ENCODE results near the gene TRRAP.

TRRAP gene

GRCh38 chr7:98997846-98998245 lies 119.5 kb downstream of the TRRAP start:
- Histone ChIP-seq H3K36me3 (ENCODE audit: low read depth) (peaks cover 66% of the 10 kb centered on the region), H3K27me3 (ENCODE audit: insufficient read depth, poor library complexity, severe bottlenecking) (no peaks in the 10 kb centered on the region), H3K4me3 (ENCODE audit: severe bottlenecking) (no peak overlapping the region), H3K9me3 (ENCODE audit: severe bottlenecking) (no peaks in the 10 kb centered on the region), H3K27ac (ENCODE audit: poor library complexity, severe bottlenecking) (no peak overlapping the region), H3K4me1 (ENCODE audit: insufficient read depth, poor library complexity, severe bottlenecking) (no peaks in the 10 kb centered on the region)
- ATAC-seq (ENCODE audit: low read depth): no peak
- no peak for DNase-seq (ENCODE audit: low spot score)
- no peak for TF ChIP-seq CTCF (IDR thresholded peaks at IDR 0.05; ENCODE audit: poor library complexity, severe bottlenecking)

- DNase-seq (ENCODE audit: low spot score): no peak
- Histone ChIP-seq H3K36me3 (ENCODE audit: low read depth) (peaks cover 59% of the 10 kb centered on the region), H3K4me3 (ENCODE audit: severe bottlenecking) (no peak overlapping the region), H3K9me3 (ENCODE audit: severe bottlenecking) (no peaks in the 10 kb centered on the region), H3K27me3 (ENCODE audit: insufficient read depth, poor library complexity, severe bottlenecking) (no peaks in the 10 kb centered on the region), H3K4me1 (ENCODE audit: insufficient read depth, poor library complexity, severe bottlenecking) (no peaks in the 10 kb centered on the region), H3K27ac (ENCODE audit: poor library complexity, severe bottlenecking) (no peak overlapping the region)
- no peak for ATAC-seq (ENCODE audit: low read depth)
- TF ChIP-seq CTCF (IDR thresholded peaks at IDR 0.05; ENCODE audit: poor library complexity, severe bottlenecking): no peak
Observed at GRCh38 chr7:98998821-98999725, 120.7 kb downstream of the TRRAP start.

- ATAC-seq (ENCODE audit: low read depth) (no peak), DNase-seq (ENCODE audit: low spot score) (no peak)
- no peak for TF ChIP-seq CTCF (IDR thresholded peaks at IDR 0.05; ENCODE audit: poor library complexity, severe bottlenecking)
- peaks cover 60% of the 10 kb centered on the region for H3K36me3 ChIP-seq (ENCODE audit: low read depth)
- H3K4me3 ChIP-seq (ENCODE audit: severe bottlenecking): no peak overlapping the region
- H3K27ac ChIP-seq (ENCODE audit: poor library complexity, severe bottlenecking): no peak overlapping the region
- no peaks in the 10 kb centered on the region for H3K9me3 ChIP-seq (ENCODE audit: severe bottlenecking)
- no peaks in the 10 kb centered on the region for H3K4me1 ChIP-seq (ENCODE audit: insufficient read depth, poor library complexity, severe bottlenecking)
- H3K27me3 ChIP-seq (ENCODE audit: insufficient read depth, poor library complexity, severe bottlenecking): no peaks in the 10 kb centered on the region
Observed at GRCh38 chr7:99000196-99000903, 122.0 kb downstream of the TRRAP start.

- ATAC-seq (ENCODE audit: low read depth) (no peak), DNase-seq (ENCODE audit: low spot score) (no peak)
- Histone ChIP-seq H3K9me3 (ENCODE audit: severe bottlenecking) (no peaks in the 10 kb centered on the region), H3K4me3 (ENCODE audit: severe bottlenecking) (no peak overlapping the region), H3K4me1 (ENCODE audit: insufficient read depth, poor library complexity, severe bottlenecking) (no peaks in the 10 kb centered on the region), H3K27ac (ENCODE audit: poor library complexity, severe bottlenecking) (no peak overlapping the region), H3K27me3 (ENCODE audit: insufficient read depth, poor library complexity, severe bottlenecking) (no peaks in the 10 kb centered on the region), H3K36me3 (ENCODE audit: low read depth) (peaks cover 59% of the 10 kb centered on the region)
- no peak for TF ChIP-seq CTCF (IDR thresholded peaks at IDR 0.05; ENCODE audit: poor library complexity, severe bottlenecking)
Observed at GRCh38 chr7:99000904-99001465, 122.7 kb downstream of the TRRAP start.

All from RWPE2 (cell line).